Islet precursor cell (in vitro differentiated cells): ENCODE results near the gene TBC1D9.

Experiments used
- DNase-seq: peaks from one replicate; pipeline ENCODE4 v3.0.0-alpha.2; 2018

Gene TBC1D9

GRCh38 chr4:140688711-140689598 lies 67.2 kb downstream of the TBC1D9 start:
- DNase-seq, result no peak

GRCh38 chr4:140686796-140687195 lies 69.4 kb downstream of the TBC1D9 start:
- no peak for DNase-seq

GRCh38 chr4:140684314-140684713 lies 71.9 kb downstream of the TBC1D9 start:
- no peak for DNase-seq

- no peak for DNase-seq
These were observed 75.0 kb downstream of the TBC1D9 start for GRCh38 chr4:140681201-140681600.

GRCh38 chr4:140680686-140681085 lies 75.5 kb downstream of the TBC1D9 start:
- no peak for DNase-seq

GRCh38 chr4:140679576-140679975 lies 76.6 kb downstream of the TBC1D9 start:
- DNase-seq, result no peak

- DNase-seq, result peak; percentile 53
These were observed 80.5 kb downstream of the TBC1D9 start for GRCh38 chr4:140675599-140676231.

GRCh38 chr4:140673729-140674128 lies 82.5 kb downstream of the TBC1D9 start:
- peak; percentile 61 for DNase-seq

GRCh38 chr4:140672416-140672815 lies 83.8 kb downstream of the TBC1D9 start:
- no peak for DNase-seq

GRCh38 chr4:140668111-140668510 lies 88.1 kb downstream of the TBC1D9 start:
- no peak for DNase-seq

GRCh38 chr4:140666889-140667614 lies 89.1 kb downstream of the TBC1D9 start:
- DNase-seq, result no peak

GRCh38 chr4:140662082-140662869 lies 93.9 kb downstream of the TBC1D9 start:
- peak; percentile 65 for DNase-seq

GRCh38 chr4:140661550-140661949 lies 94.6 kb downstream of the TBC1D9 start:
- DNase-seq, result no peak

- DNase-seq, result peak; percentile 67
These were observed 96.1 kb downstream of the TBC1D9 start for GRCh38 chr4:140659943-140660700.

GRCh38 chr4:140654495-140654814 lies 101.7 kb downstream of the TBC1D9 start:
- DNase-seq, result no peak

GRCh38 chr4:140653718-140654494 lies 102.3 kb downstream of the TBC1D9 start:
- DNase-seq, result no peak

- DNase-seq, result no peak
These were observed 103.6 kb downstream of the TBC1D9 start for GRCh38 chr4:140652601-140653000.

- DNase-seq, result no peak
These were observed 107.4 kb downstream of the TBC1D9 start for GRCh38 chr4:140648716-140649308.

- DNase-seq, result peak; percentile 29
These were observed 110.4 kb downstream of the TBC1D9 start for GRCh38 chr4:140645614-140646412.

GRCh38 chr4:140645196-140645595 lies 111.0 kb downstream of the TBC1D9 start:
- no peak for DNase-seq
